OCI-LY3 (cell line): ENCODE measurements around the gene KLF15.

Source experiments
- H2AFZ ChIP-seq: fragments of 200-600, 300-600 bp; shearing (Covaris generic); 2 replicates; pipeline ENCODE4 v1.6.0; 2014; ENCODE audit warnings: antibody characterized with exemption, low read depth, low read length
- H3K27ac ChIP-seq: fragments of 200-600, 300-600 bp; sonication (generic); 2 replicates; pipeline ENCODE4 v1.5.1; 2014; ENCODE audit warnings: mild to moderate bottlenecking, low read length, moderate library complexity, mixed read lengths
- H3K27me3 ChIP-seq: fragments of 200-600, 300-600 bp; sonication (generic); 2 replicates; pipeline ENCODE4 v1.6.1; 2014; ENCODE audit warnings: low read depth, low read length, mixed read lengths
- H3K36me3 ChIP-seq: fragments of 200-600, 300-600 bp; sonication (generic); replicated peaks from 2 replicates; pipeline ENCODE3; 2014; ENCODE audit warnings: low read depth, low read length, mixed read lengths
- H3K4me1 ChIP-seq: fragments of 300-600, 200-600 bp; sonication (generic); 2 replicates; pipeline ENCODE4 v1.6.1; 2014; ENCODE audit warnings: low read length, mixed read lengths
- H3K4me2 ChIP-seq: fragments of 200-600, 300-600 bp; sonication (generic); 2 replicates; pipeline ENCODE4 v1.6.1; 2014; ENCODE audit warnings: low read length, mixed read lengths
- H3K4me3 ChIP-seq: fragments of 300-600, 200-600 bp; sonication (generic); 2 replicates; pipeline ENCODE4 v1.5.1; 2014; ENCODE audit warnings: antibody characterized with exemption, mild to moderate bottlenecking, low read length, moderate library complexity
- H3K79me2 ChIP-seq: fragments of 300-600, 200-600 bp; shearing (Covaris generic); 2 replicates; pipeline ENCODE4 v1.6.1; 2014; ENCODE audit warnings: mild to moderate bottlenecking, low read length, mixed read lengths
- H3K9ac ChIP-seq: fragments of 300-600, 200-600 bp; shearing (Covaris generic); 2 replicates; pipeline ENCODE4 v1.6.0; 2014; ENCODE audit warnings: mild to moderate bottlenecking, low read length, moderate library complexity
- H3K9me3 ChIP-seq: fragments of 200-600, 300-600 bp; shearing (Covaris generic); 2 replicates; pipeline ENCODE4 v1.6.1; 2014; ENCODE audit warnings: low read length, mixed read lengths; ENCODE audit not compliant: insufficient read depth
- H4K20me1 ChIP-seq: fragments of 200-600, 300-600 bp; sonication (generic); 2 replicates; pipeline ENCODE4 v1.6.1; 2016; ENCODE audit warnings: low read length, mixed read lengths; ENCODE audit not compliant: insufficient read depth
- EZH2phosphoT487 ChIP-seq: fragments of 200-600 bp; shearing (Covaris generic); IDR thresholded peaks from 2 replicates; pipeline ENCODE4 v1.6.1; 2018; ENCODE audit warnings: antibody characterized with exemption, mixed run types, low read depth
- TF ChIP-seq, protein P1 (sequence below): fragments of 200-600, 300-600 bp; sonication (generic); IDR thresholded peaks from 2 replicates; pipeline ENCODE4 v1.5.1; 2014; ENCODE audit warnings: antibody characterized with exemption, low read length, low read depth

Gene KLF15

DNA sequence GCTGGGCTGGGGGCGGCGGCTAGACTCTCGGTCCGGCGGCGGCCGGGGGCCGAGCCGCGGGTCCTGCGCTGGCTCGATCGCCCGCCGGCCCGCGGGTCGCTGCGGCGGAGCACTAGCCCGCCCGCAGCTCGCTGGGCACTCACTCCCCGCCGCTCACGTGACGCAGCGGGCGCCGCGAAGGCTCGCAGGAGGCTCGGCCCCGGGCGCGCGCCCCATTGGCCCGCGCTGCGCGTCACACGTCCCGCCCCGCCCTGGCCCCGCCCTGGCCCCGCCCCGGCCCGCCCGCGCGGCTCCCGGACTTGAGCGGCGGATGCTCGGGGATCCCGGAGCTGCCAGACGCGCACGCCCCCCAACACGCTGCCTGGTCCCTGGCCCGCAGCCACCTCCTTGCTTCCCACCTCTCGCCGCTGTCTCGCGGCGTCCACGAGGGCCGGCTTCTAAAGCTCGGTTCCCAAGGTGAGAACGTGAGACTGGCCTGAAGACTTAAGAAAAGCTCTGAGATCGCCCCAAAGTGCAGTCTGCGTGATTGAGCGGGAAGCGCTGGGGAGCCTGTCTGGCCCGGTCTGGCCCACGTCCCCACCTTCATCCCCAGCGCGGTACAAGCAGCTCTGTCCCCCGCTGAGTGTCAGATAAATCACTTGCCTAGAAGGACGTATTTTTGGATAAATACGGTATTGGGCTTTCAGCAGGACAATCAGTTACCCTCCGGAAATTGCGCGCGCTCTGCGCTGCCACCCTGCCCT, at the start of gene KLF15:
Gene KLF15, minus strand, starts transcription at position 114 of the 743 bp plus-strand sequence. CDS start 4,486 bp downstream, outside the sequence.
- no peak within 1 kb of the TSS for H2AFZ ChIP-seq
- no peak within 1 kb of the TSS for H3K9ac ChIP-seq
- 0 out of 2 replicates have a peak, but pooled peaks cover 7% of the 10 kb centered on the region for H3K27me3 ChIP-seq
- no peaks in the 10 kb centered on the region for H3K36me3 ChIP-seq
- H3K9me3 ChIP-seq: no peaks in the 10 kb centered on the region
- no peaks in the 10 kb centered on the region for H4K20me1 ChIP-seq
- no peaks in the 10 kb centered on the region for H3K79me2 ChIP-seq
- no peak for TF ChIP-seq EZH2phosphoT487
- TF ChIP-seq, protein P1, sequence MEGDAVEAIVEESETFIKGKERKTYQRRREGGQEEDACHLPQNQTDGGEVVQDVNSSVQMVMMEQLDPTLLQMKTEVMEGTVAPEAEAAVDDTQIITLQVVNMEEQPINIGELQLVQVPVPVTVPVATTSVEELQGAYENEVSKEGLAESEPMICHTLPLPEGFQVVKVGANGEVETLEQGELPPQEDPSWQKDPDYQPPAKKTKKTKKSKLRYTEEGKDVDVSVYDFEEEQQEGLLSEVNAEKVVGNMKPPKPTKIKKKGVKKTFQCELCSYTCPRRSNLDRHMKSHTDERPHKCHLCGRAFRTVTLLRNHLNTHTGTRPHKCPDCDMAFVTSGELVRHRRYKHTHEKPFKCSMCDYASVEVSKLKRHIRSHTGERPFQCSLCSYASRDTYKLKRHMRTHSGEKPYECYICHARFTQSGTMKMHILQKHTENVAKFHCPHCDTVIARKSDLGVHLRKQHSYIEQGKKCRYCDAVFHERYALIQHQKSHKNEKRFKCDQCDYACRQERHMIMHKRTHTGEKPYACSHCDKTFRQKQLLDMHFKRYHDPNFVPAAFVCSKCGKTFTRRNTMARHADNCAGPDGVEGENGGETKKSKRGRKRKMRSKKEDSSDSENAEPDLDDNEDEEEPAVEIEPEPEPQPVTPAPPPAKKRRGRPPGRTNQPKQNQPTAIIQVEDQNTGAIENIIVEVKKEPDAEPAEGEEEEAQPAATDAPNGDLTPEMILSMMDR: no peak
- no peak within 1 kb of the TSS for H3K27ac ChIP-seq
- no peaks in the 10 kb centered on the region for H3K4me1 ChIP-seq
- no peak within 1 kb of the TSS for H3K4me2 ChIP-seq
- H3K4me3 ChIP-seq: no peak within 1 kb of the TSS

DNA sequence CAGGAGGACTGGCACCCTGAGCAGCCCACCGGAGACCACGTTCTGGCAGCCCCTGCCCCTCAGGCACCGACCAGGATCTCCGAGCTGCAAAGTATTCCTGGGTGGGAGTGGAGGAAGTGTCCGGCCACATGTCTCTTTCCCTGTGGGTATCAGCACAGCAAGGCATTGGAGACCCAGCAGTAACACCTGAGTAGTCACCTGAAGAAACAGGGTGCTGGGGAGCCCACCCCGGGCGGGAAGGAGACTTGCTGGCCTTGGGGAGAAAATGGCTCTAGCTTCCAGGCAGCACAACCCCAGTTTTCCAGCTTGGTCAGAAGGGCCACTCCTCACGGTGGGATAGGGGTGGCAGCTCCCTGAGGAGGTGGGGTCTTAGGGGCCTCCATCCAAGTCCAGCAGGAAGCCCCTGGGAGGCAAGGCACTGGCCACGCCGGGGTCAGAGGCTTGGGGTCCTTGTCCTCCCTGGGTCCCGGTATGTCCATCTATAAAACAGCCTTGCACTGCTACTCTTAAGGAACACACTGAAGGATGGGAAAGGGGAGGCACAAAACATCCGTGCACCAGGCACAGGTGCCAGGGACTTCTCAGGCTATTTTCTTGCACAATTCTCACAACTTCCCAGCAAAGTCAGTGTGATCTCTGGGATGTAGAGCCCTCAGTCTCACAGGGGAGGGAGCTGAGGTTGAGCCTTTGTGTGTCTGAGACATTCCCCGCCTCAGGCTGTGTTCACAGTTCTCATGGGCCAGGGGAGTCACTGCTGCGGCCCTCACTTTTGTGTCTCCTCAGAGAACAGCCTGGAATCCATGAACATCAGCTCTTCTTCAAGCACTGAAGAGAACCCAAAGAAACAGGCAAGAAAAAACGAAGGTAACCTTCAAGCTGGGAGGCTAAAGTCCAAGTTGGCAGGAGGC, 49.4 kb upstream of the KLF15 start:
- Histone ChIP-seq H3K36me3 (no peaks in the 10 kb centered on the region), H4K20me1 (no peaks in the 10 kb centered on the region), H3K4me1 (no peaks in the 10 kb centered on the region), H3K4me2 (no peak overlapping the region), H3K9me3 (no peaks in the 10 kb centered on the region), H3K79me2 (no peaks in the 10 kb centered on the region), H3K27me3 (peaks cover 4% of the 10 kb centered on the region; the same call in 1 of the 2 replicates), H2AFZ (no peak overlapping the region), H3K27ac (no peak overlapping the region), H3K9ac (no peak overlapping the region), H3K4me3 (no peak overlapping the region)
- TF ChIP-seq EZH2phosphoT487: no peak
- TF ChIP-seq, protein P1: no peak

DNA sequence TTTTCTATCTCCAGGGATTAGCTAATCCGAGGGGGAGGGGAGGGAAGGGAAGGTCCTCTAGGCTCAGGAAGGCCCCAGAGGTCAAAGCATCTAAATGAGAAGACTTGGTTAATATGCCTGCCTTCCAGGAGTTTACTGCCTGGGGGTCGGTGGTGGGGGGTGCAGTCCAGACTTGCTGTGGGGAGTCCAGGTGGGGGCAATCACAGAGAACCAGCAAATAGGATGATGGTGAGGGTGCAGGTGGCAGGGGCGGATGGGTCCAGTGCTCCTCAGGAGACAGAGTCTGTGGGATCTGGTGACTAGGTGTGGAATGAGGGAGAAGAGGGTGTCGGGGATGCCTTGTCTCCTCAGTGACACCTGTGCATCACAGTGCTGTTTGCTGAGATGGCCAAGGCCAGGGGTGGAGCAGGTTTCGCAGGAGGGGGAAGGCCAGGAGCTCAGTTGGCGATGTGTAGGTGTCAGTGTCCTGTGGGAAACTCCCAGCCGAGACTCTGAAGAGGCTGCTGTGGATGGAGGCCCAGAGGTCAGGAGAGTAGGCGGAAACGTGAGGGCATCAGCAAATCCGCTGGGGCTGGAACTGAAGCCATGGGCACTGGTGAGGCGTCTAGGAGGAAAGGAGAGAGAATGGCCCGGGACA, 45.6 kb upstream of the KLF15 start:
- peaks cover 14% of the 10 kb centered on the region for H3K4me1 ChIP-seq
- H4K20me1 ChIP-seq: no peaks in the 10 kb centered on the region
- H3K9ac ChIP-seq: no peak overlapping the region
- H3K27me3 ChIP-seq: peaks cover 4% of the 10 kb centered on the region; the same call in 1 of the 2 replicates
- H3K79me2 ChIP-seq: no peaks in the 10 kb centered on the region
- no peak overlapping the region for H3K4me2 ChIP-seq
- peaks cover 13% of the 10 kb centered on the region; the same call in 1 of the 2 replicates for H3K9me3 ChIP-seq
- H3K36me3 ChIP-seq: peaks cover 6% of the 10 kb centered on the region
- H2AFZ ChIP-seq: no peak overlapping the region
- no peak for TF ChIP-seq EZH2phosphoT487
- TF ChIP-seq, protein P1: no peak
- no peak overlapping the region for H3K27ac ChIP-seq
- H3K4me3 ChIP-seq: no peak overlapping the region

DNA sequence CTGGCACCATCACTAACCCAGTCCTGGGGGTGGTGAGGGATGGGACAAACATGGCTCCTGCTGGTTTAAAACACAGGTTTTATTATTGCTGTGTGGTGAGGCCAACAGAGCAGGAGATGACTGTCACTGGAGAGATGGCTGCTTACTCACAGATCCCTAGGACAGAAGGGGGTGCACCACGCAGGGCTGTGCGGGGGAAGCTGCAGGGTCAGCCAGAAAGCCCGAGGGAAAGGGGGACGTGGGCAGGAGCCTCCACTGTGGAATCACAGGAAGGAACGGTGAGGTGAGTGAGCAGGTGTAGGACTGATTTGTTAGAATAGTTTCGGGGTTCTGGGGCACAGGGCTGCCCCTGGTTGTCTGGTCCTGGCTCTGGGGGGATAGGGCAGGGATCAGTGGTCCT, 45.0 kb upstream of the KLF15 start:
- Histone ChIP-seq H3K4me2 (no peak overlapping the region), H3K9me3 (peaks cover 13% of the 10 kb centered on the region; the same call in 1 of the 2 replicates), H3K4me3 (no peak overlapping the region), H3K27ac (no peak overlapping the region), H3K36me3 (peaks cover 6% of the 10 kb centered on the region), H3K9ac (no peak overlapping the region), H3K4me1 (peaks cover 14% of the 10 kb centered on the region), H4K20me1 (no peaks in the 10 kb centered on the region), H3K27me3 (peaks cover under 1% of the 10 kb centered on the region; the same call in 1 of the 2 replicates), H2AFZ (no peak overlapping the region), H3K79me2 (no peaks in the 10 kb centered on the region)
- TF ChIP-seq, protein P1: no peak
- TF ChIP-seq EZH2phosphoT487: no peak
